ENCODE results near the gene ADCK1.

Gene ADCK1

DNA sequence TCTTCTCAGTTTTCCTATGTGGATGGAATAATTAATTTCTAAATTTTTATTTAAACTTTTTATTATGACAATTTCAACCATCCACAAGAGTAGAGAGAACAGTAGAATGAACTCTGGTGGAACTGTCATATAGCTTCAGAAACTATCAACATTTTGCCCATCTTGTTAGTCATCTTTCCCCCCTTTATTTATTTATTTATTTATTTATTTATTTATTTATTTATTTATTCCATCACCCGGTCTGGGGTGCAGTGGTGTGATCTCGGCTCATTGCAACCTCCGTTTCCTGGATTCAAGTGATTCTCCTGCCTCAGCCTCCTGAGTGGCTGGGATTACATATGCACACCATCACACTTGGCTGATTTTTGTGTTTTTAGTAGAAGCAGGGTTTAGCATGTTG lies 23.5 kb downstream of the ADCK1 start (continued):
- TF ChIP-seq, protein P1, sequence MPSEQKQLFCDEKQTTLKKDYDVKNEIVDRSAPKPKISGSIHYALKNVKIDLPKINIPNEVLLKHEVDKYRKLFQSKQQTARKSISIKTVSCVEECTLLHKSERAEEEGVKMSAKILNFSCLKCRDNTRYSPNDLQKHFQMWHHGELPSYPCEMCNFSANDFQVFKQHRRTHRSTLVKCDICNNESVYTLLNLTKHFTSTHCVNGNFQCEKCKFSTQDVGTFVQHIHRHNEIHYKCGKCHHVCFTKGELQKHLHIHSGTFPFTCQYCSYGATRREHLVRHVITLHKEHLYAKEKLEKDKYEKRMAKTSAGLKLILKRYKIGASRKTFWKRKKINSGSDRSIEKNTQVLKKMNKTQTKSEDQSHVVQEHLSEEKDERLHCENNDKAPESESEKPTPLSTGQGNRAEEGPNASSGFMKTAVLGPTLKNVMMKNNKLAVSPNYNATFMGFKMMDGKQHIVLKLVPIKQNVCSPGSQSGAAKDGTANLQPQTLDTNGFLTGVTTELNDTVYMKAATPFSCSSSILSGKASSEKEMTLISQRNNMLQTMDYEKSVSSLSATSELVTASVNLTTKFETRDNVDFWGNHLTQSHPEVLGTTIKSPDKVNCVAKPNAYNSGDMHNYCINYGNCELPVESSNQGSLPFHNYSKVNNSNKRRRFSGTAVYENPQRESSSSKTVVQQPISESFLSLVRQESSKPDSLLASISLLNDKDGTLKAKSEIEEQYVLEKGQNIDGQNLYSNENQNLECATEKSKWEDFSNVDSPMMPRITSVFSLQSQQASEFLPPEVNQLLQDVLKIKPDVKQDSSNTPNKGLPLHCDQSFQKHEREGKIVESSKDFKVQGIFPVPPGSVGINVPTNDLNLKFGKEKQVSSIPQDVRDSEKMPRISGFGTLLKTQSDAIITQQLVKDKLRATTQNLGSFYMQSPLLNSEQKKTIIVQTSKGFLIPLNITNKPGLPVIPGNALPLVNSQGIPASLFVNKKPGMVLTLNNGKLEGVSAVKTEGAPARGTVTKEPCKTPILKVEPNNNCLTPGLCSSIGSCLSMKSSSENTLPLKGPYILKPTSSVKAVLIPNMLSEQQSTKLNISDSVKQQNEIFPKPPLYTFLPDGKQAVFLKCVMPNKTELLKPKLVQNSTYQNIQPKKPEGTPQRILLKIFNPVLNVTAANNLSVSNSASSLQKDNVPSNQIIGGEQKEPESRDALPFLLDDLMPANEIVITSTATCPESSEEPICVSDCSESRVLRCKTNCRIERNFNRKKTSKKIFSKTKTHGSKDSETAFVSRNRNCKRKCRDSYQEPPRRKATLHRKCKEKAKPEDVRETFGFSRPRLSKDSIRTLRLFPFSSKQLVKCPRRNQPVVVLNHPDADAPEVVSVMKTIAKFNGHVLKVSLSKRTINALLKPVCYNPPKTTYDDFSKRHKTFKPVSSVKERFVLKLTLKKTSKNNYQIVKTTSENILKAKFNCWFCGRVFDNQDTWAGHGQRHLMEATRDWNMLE (tag by site-specific recombination; conservative IDR thresholded peaks at IDR 0.05; ENCODE audit: low read depth), result peak; percentile 71; the same call in 1 of the 2 replicates
- TF ChIP-seq ZNF416 (tag by site-specific recombination; IDR thresholded peaks at IDR 0.05) (no peak), EGR2 (tag by site-specific recombination; IDR thresholded peaks at IDR 0.05; ENCODE audit: low read depth) (no peak), IKZF3 (tag by site-specific recombination; IDR thresholded peaks at IDR 0.05) (no peak), ZBTB8A (tag by site-specific recombination; IDR thresholded peaks at IDR 0.05) (peak; percentile 45; the same call in 1 of the 2 replicates), ZNF658 (tag by site-specific recombination; IDR thresholded peaks at IDR 0.05) (no peak), ZNF555 (tag by site-specific recombination; conservative IDR thresholded peaks at IDR 0.05) (peak; percentile 40), ZNF670 (tag by site-specific recombination; IDR thresholded peaks at IDR 0.05; ENCODE audit: low read depth) (no peak), ZNF354C (tag by site-specific recombination; IDR thresholded peaks at IDR 0.05; ENCODE audit: borderline replicate concordance, low read depth) (no peak), ZNF10 (tag by site-specific recombination; IDR thresholded peaks at IDR 0.05) (no peak), ZNF624 (tag by site-specific recombination; IDR thresholded peaks at IDR 0.05) (no peak), ZNF266 (tag by site-specific recombination; IDR thresholded peaks at IDR 0.05; ENCODE audit: low read depth) (0 out of 2 replicates have a peak, but pooled peaks have one; percentile 21), KLF8 (tag by site-specific recombination; IDR thresholded peaks at IDR 0.05) (no peak), ZNF596 (tag by site-specific recombination; IDR thresholded peaks at IDR 0.05) (no peak), ZSCAN23 (tag by site-specific recombination; IDR thresholded peaks at IDR 0.05) (no peak), ZNF623 (tag by site-specific recombination; IDR thresholded peaks at IDR 0.05) (peak; percentile 53), ZNF423 (tag by site-specific recombination; IDR thresholded peaks at IDR 0.05) (no peak), ZNF24 (tag by site-specific recombination; IDR thresholded peaks at IDR 0.05) (no peak), ZNF404 (tag by site-specific recombination; IDR thresholded peaks at IDR 0.05) (no peak), OVOL3 (tag by site-specific recombination; IDR thresholded peaks at IDR 0.05) (no peak), ZNF426 (tag by site-specific recombination; IDR thresholded peaks at IDR 0.05) (peak; percentile 69), ZNF501 (tag by site-specific recombination; IDR thresholded peaks at IDR 0.05) (no peak), ZNF239 (tag by site-specific recombination; IDR thresholded peaks at IDR 0.05) (no peak)
- TF ChIP-seq, protein P2, sequence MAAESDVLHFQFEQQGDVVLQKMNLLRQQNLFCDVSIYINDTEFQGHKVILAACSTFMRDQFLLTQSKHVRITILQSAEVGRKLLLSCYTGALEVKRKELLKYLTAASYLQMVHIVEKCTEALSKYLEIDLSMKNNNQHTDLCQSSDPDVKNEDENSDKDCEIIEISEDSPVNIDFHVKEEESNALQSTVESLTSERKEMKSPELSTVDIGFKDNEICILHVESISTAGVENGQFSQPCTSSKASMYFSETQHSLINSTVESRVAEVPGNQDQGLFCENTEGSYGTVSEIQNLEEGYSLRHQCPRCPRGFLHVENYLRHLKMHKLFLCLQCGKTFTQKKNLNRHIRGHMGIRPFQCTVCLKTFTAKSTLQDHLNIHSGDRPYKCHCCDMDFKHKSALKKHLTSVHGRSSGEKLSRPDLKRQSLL (tag by site-specific recombination; IDR thresholded peaks at IDR 0.05), result no peak
- TF ChIP-seq, protein P3, sequence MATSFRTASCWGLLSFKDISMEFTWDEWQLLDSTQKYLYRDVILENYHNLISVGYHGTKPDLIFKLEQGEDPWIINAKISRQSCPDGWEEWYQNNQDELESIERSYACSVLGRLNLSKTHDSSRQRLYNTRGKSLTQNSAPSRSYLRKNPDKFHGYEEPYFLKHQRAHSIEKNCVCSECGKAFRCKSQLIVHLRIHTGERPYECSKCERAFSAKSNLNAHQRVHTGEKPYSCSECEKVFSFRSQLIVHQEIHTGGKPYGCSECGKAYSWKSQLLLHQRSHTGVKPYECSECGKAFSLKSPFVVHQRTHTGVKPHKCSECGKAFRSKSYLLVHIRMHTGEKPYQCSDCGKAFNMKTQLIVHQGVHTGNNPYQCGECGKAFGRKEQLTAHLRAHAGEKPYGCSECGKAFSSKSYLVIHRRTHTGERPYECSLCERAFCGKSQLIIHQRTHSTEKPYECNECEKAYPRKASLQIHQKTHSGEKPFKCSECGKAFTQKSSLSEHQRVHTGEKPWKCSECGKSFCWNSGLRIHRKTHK (tag by site-specific recombination; IDR thresholded peaks at IDR 0.05), result no peak
- TF ChIP-seq, protein P4, sequence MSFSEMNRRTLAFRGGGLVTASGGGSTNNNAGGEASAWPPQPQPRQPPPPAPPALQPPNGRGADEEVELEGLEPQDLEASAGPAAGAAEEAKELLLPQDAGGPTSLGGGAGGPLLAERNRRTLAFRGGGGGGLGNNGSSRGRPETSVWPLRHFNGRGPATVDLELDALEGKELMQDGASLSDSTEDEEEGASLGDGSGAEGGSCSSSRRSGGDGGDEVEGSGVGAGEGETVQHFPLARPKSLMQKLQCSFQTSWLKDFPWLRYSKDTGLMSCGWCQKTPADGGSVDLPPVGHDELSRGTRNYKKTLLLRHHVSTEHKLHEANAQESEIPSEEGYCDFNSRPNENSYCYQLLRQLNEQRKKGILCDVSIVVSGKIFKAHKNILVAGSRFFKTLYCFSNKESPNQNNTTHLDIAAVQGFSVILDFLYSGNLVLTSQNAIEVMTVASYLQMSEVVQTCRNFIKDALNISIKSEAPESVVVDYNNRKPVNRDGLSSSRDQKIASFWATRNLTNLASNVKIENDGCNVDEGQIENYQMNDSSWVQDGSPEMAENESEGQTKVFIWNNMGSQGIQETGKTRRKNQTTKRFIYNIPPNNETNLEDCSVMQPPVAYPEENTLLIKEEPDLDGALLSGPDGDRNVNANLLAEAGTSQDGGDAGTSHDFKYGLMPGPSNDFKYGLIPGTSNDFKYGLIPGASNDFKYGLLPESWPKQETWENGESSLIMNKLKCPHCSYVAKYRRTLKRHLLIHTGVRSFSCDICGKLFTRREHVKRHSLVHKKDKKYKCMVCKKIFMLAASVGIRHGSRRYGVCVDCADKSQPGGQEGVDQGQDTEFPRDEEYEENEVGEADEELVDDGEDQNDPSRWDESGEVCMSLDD (tag by site-specific recombination; IDR thresholded peaks at IDR 0.05), result no peak
- TF ChIP-seq, protein P5, sequence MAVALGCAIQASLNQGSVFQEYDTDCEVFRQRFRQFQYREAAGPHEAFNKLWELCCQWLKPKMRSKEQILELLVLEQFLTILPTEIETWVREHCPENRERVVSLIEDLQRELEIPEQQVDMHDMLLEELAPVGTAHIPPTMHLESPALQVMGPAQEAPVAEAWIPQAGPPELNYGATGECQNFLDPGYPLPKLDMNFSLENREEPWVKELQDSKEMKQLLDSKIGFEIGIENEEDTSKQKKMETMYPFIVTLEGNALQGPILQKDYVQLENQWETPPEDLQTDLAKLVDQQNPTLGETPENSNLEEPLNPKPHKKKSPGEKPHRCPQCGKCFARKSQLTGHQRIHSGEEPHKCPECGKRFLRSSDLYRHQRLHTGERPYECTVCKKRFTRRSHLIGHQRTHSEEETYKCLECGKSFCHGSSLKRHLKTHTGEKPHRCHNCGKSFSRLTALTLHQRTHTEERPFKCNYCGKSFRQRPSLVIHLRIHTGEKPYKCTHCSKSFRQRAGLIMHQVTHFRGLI (tag by site-specific recombination; IDR thresholded peaks at IDR 0.05), result no peak
- TF ChIP-seq, protein P6, sequence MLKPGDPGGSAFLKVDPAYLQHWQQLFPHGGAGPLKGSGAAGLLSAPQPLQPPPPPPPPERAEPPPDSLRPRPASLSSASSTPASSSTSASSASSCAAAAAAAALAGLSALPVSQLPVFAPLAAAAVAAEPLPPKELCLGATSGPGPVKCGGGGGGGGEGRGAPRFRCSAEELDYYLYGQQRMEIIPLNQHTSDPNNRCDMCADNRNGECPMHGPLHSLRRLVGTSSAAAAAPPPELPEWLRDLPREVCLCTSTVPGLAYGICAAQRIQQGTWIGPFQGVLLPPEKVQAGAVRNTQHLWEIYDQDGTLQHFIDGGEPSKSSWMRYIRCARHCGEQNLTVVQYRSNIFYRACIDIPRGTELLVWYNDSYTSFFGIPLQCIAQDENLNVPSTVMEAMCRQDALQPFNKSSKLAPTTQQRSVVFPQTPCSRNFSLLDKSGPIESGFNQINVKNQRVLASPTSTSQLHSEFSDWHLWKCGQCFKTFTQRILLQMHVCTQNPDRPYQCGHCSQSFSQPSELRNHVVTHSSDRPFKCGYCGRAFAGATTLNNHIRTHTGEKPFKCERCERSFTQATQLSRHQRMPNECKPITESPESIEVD (tag by site-specific recombination; IDR thresholded peaks at IDR 0.05), result no peak

Data from HEK293 (cell line).